IMR-90 (cell line): ENCODE data around the gene SPSB2. TPM values are rescaled to one million over a fixed set of nuclear protein-coding genes. Genes with fewer than 3 reads are reported as not detected.

Experiments
- ATAC-seq: fragments of 200-7000 bp; cut with Tn5 transposase; 2 replicates; pipeline ENCODE4 v1.9.1; 2020; ENCODE audit warnings: low read depth, mild to moderate bottlenecking, moderate library complexity
- BruUV-seq: library from RNA; stranded (reverse); fragments of 400-500 nt; replicated peaks from 2 replicates; lab custom pipeline; 2021; lab: Mats Ljungman, UMichigan
- CTCF ChIA-PET: fragments of 300-600 bp; formaldehyde crosslinking; extraction: SDS; loops from one replicate; lab custom pipeline; 2021; ENCODE audit warnings: antibody characterized with exemption; lab: Yijun Ruan, JAX
- POLR2A ChIA-PET: fragments of 300-600 bp; sonication (Branson Sonifier 250); formaldehyde crosslinking; loops from one replicate; lab custom pipeline; 2022; ENCODE audit warnings: antibody characterized with exemption; ENCODE audit not compliant: unreplicated experiment; lab: Charles Lee
- DNase-seq: peaks from one replicate; pipeline ENCODE4 v3.0.0; 2013
- H2AFZ ChIP-seq: replicated peaks from 2 replicates; pipeline ENCODE3; 2013; ENCODE audit warnings: low read length, mild to moderate bottlenecking; ENCODE audit not compliant: poor library complexity
- H2AK5ac ChIP-seq: 2 replicates; pipeline ENCODE4 v1.6.1; 2013; ENCODE audit warnings: low read depth, low read length, inconsistent platforms
- H2AK9ac ChIP-seq: replicated peaks from 2 replicates; pipeline ENCODE3; 2013; ENCODE audit warnings: mild to moderate bottlenecking, low read depth, low read length, moderate library complexity; ENCODE audit not compliant: poor library complexity
- H2BK120ac ChIP-seq: 2 replicates; pipeline ENCODE4 v1.6.1; 2013; ENCODE audit warnings: low read depth, low read length, inconsistent platforms
- H2BK15ac ChIP-seq: 3 replicates; pipeline ENCODE4 v1.6.1; 2013; ENCODE audit warnings: low read depth, low read length, inconsistent platforms
- H2BK20ac ChIP-seq: 2 replicates; pipeline ENCODE4 v1.6.1; 2013; ENCODE audit warnings: low read depth, mild to moderate bottlenecking, inconsistent platforms, low read length, moderate library complexity
- H2BK5ac ChIP-seq: 2 replicates; pipeline ENCODE4 v1.6.1; 2013; ENCODE audit warnings: mild to moderate bottlenecking, low read depth, low read length, inconsistent platforms; ENCODE audit not compliant: poor library complexity, severe bottlenecking
- H3K14ac ChIP-seq: replicated peaks from 2 replicates; pipeline ENCODE4 v1.6.1; 2013; ENCODE audit warnings: low read depth, low read length, inconsistent platforms
- H3K18ac ChIP-seq: 2 replicates; pipeline ENCODE4 v1.6.1; 2013; ENCODE audit warnings: low read depth, low read length, control low read depth
- H3K23ac ChIP-seq: 2 replicates; pipeline ENCODE4 v1.6.1; 2013; ENCODE audit warnings: low read depth, low read length, inconsistent platforms
- H3K27ac ChIP-seq: 2 replicates; pipeline ENCODE4 v1.5.1; 2013; ENCODE audit warnings: mild to moderate bottlenecking, control low read depth, low read length; ENCODE audit not compliant: insufficient read depth
- H3K27me3 ChIP-seq: 2 replicates; pipeline ENCODE4 v1.6.1; 2013; ENCODE audit warnings: low read length; ENCODE audit not compliant: control insufficient read depth, insufficient read depth
- H3K36me3 ChIP-seq: 2 replicates; pipeline ENCODE4 v1.6.1; 2013; ENCODE audit warnings: low read length, mixed read lengths; ENCODE audit not compliant: control insufficient read depth, insufficient read depth
- H3K4ac ChIP-seq: 2 replicates; pipeline ENCODE4 v1.6.1; 2013; ENCODE audit warnings: low read depth, low read length, inconsistent platforms
- H3K4me1 ChIP-seq: 2 replicates; pipeline ENCODE4 v1.6.1; 2013; ENCODE audit warnings: low read length, mixed read lengths; ENCODE audit not compliant: control insufficient read depth, insufficient read depth
- H3K4me2 ChIP-seq: 2 replicates; pipeline ENCODE4 v1.6.1; 2013; ENCODE audit warnings: low read depth, mild to moderate bottlenecking, control low read depth, low read length, moderate library complexity
- H3K4me3 ChIP-seq: 2 replicates; pipeline ENCODE4 v1.5.1; 2013; ENCODE audit warnings: low read depth, mild to moderate bottlenecking, control low read depth, low read length, moderate library complexity; ENCODE audit not compliant: insufficient read depth
- H3K56ac ChIP-seq: 2 replicates; pipeline ENCODE4 v1.6.1; 2013; ENCODE audit warnings: low read length, inconsistent platforms; ENCODE audit not compliant: insufficient read depth; ENCODE audit errors: extremely low read depth
- H3K79me1 ChIP-seq, 2 experiments: 2 replicates each; pipeline ENCODE4 v1.6.1; 2013; ENCODE audit warnings: low read length in 2 of 2, inconsistent platforms in 1 of 2, low read depth in 1 of 2
- H3K9ac ChIP-seq: 2 replicates; pipeline ENCODE4 v1.6.1; 2013; ENCODE audit warnings: low read depth, low read length, control low read depth
- H3K9me1 ChIP-seq: 2 replicates; pipeline ENCODE4 v1.6.1; 2013; ENCODE audit warnings: low read length, inconsistent platforms; ENCODE audit not compliant: insufficient read depth
- H3K9me3 ChIP-seq: 2 replicates; pipeline ENCODE4 v1.6.1; 2013; ENCODE audit warnings: low read length; ENCODE audit not compliant: control insufficient read depth, insufficient read depth
- H4K20me1 ChIP-seq: 2 replicates; pipeline ENCODE4 v1.6.1; 2013; ENCODE audit warnings: low read length, inconsistent platforms; ENCODE audit not compliant: insufficient read depth
- H4K5ac ChIP-seq: 2 replicates; pipeline ENCODE4 v1.6.1; 2013; ENCODE audit warnings: mild to moderate bottlenecking, low read depth, low read length, control low read depth
- H4K8ac ChIP-seq, 2 experiments: 2 replicates each; pipeline ENCODE4 v1.6.1; 2013; ENCODE audit warnings: low read depth in 2 of 2, low read length in 2 of 2, control low read depth in 1 of 2, inconsistent platforms in 1 of 2
- H4K91ac ChIP-seq: 2 replicates; pipeline ENCODE4 v1.6.1; 2013; ENCODE audit warnings: low read depth, low read length, inconsistent platforms; ENCODE audit not compliant: insufficient read depth
- BHLHE40 ChIP-seq: fragments of 150-350 bp; IDR thresholded peaks from 2 replicates; pipeline ENCODE4 v1.6.1; 2016; ENCODE audit warnings: mild to moderate bottlenecking, low read depth, low read length
- CHD1 ChIP-seq: IDR thresholded peaks from 2 replicates; pipeline ENCODE4 v1.6.1; 2012; ENCODE audit warnings: low read depth, low read length, improper control_type of control experiment
- MAZ ChIP-seq: IDR thresholded peaks from 2 replicates; pipeline ENCODE4 v1.6.1; 2012; ENCODE audit warnings: low read depth, mild to moderate bottlenecking, low read length, improper control_type of control experiment, moderate library complexity, borderline replicate concordance
- MXI1 ChIP-seq: IDR thresholded peaks from 2 replicates; pipeline ENCODE4 v1.6.1; 2012; ENCODE audit warnings: low read depth, mild to moderate bottlenecking, low read length, moderate library complexity, borderline replicate concordance
- NFE2L2 ChIP-seq: fragments of 150-350 bp; IDR thresholded peaks from 2 replicates; pipeline ENCODE4 v1.6.1; 2016; ENCODE audit warnings: low read depth, mild to moderate bottlenecking, low read length
- POLR2A ChIP-seq: IDR thresholded peaks from 2 replicates; pipeline ENCODE4 v1.6.1; 2012; ENCODE audit warnings: mild to moderate bottlenecking, low read depth, low read length
- RCOR1 ChIP-seq: IDR thresholded peaks from 2 replicates; pipeline ENCODE4 v1.6.1; 2012; ENCODE audit warnings: mild to moderate bottlenecking, low read length, improper control_type of control experiment; ENCODE audit not compliant: insufficient replicate concordance
- SMC3 ChIP-seq: fragments of 150-350 bp; IDR thresholded peaks from 2 replicates; pipeline ENCODE4 v1.6.1; 2016; ENCODE audit warnings: low read depth, mild to moderate bottlenecking, antibody characterized with exemption, low read length, moderate library complexity
- WGBS, 2 experiments: methylation state at CpG; one replicate each; pipeline versions ENCODE4 v1.1.5 to v1.1.7; 2013; ENCODE audit warnings: missing lambda C conversion rate in 2 of 2; ENCODE audit not compliant: insufficient read length in 1 of 2; ENCODE audit errors: extremely low coverage in 2 of 2; 5-methylcytosine and 5-hydroxymethylcytosine counted together
- dilution Hi-C: fragments of 300-500 bp; cut with HindIII; formaldehyde crosslinking; loops from one replicate; pipeline ENCODE4 v1.14.3; 2018; ENCODE audit warnings: low sequenced_read_pairs; ENCODE audit not compliant: unreplicated experiment
- in situ Hi-C: fragments of 300-500 bp; cut with MboI; formaldehyde crosslinking; loops from 3 replicates; pipeline ENCODE4 v1.14.3; 2019; ENCODE audit warnings: low sequenced_read_pairs, inconsistent platforms, mixed read lengths
- intact Hi-C: fragments of 100-400 bp; cut with micrococcal nuclease; formaldehyde crosslinking; loops from 2 replicates; pipeline ENCODE4 v1.10.0; 2022
- polyA plus RNA-seq, 3 experiments: library from polyadenylated mRNA; depleted of rRNA; stranded (reverse); fragments of >200 nt; gene quantifications; 2 replicates each; pipeline ENCODE4 v1.2.3, GENCODE V29; 2012; ENCODE audit warnings: low replicate concordance in 1 of 3
- total RNA-seq: library from RNA; depleted of rRNA; stranded (reverse); fragments of >200 nt; gene quantifications from 2 replicates; pipeline ENCODE4 v1.2.3, GENCODE V29; 2012
- TF ChIP-seq, protein P1 (sequence below): fragments of 150-350 bp; IDR thresholded peaks from 2 replicates; pipeline ENCODE4 v1.6.1; 2016; ENCODE audit warnings: low read depth, mild to moderate bottlenecking, low read length, moderate library complexity, borderline replicate concordance
- TF ChIP-seq, protein P2 (sequence below): fragments of 150-350 bp; IDR thresholded peaks from 2 replicates; pipeline ENCODE4 v1.6.1; 2017; ENCODE audit warnings: mild to moderate bottlenecking, antibody characterized with exemption, low read length, low read depth

The SPSB2 gene
- total and polyA plus RNA-seq, 2 of the 4 experiments (the other 2 are of a cell fraction), result 1.3 to 4.1 TPM

DNA sequence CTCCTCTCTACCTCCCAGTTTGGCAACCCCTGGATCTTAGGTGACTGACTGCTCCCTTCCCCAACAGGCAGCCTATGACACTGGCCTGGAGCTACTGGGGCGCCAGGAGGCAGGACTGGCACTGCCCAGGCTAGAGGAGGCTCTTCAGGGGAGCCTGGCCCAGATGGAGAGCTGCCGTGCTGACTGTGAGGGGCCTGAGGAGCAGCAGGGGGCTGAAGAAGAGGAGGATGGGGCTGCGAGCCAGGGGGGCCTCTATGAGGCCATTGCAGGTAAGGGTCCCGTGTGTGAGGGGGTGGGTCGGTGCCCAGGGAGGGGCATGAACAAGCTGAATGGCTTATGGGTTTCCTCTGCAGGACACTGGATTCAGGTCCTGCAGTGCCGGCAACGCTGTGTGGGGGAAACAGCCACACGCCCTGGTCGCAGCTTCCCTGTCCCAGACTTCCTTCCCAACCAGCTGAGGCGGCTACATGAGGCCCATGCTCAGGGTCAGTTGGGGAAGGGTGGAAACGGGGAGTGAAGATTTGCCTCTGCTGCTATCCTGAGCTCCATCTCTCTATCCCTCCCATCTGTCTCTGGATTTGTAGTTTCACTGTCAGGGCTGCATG, 42.7 kb downstream of the SPSB2 start (continued):
- TF ChIP-seq, protein P1, sequence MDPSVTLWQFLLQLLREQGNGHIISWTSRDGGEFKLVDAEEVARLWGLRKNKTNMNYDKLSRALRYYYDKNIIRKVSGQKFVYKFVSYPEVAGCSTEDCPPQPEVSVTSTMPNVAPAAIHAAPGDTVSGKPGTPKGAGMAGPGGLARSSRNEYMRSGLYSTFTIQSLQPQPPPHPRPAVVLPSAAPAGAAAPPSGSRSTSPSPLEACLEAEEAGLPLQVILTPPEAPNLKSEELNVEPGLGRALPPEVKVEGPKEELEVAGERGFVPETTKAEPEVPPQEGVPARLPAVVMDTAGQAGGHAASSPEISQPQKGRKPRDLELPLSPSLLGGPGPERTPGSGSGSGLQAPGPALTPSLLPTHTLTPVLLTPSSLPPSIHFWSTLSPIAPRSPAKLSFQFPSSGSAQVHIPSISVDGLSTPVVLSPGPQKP, result no peak

DNA sequence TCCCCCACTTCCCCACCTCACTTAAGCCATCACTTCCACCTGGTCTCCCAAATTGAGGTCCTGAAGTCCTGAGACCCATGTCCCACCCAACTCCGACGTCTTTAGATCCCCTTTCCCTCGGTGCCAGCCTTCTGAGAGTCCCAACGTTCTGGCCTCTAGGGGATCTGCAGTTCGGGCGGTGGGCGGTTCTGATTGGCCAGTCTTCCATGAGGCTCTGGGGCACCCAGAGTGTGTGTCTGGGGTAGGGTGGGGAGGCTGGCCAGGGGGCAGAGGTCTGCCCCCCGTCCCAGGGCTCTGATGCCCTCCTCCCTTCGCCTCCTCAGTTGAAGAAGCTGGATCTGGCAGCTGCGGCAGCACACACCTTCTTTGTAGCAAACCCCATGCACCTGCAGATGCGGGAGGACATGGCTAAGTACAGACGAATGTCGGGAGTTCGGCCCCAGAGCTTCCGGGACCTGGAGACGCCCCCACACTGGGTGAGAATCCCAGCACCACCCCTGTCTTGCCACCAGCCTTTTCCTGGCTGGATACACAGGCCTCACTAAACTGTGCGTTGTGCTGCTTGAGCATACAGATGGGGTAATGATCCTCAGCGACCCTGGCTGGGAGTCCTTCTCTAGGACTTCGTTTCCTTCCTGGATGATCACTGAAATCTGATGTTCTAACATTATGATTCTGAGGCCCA, 43.4 kb downstream of the SPSB2 start:
- Histone ChIP-seq H3K4me1 (peaks cover 15% of the 10 kb centered on the region), H2AK9ac (peak overlapping the region; percentile 92), H3K9me1 (peaks cover 6% of the 10 kb centered on the region), H3K9me3 (no peaks in the 10 kb centered on the region), H3K36me3 (peaks cover 31% of the 10 kb centered on the region), H3K4ac (peak overlapping the region; percentile 97), H3K18ac (peak overlapping the region; percentile 87), H3K56ac (peak overlapping the region; percentile 91), H2AK5ac (peak overlapping the region; percentile 94), H4K8ac (peak overlapping the region; percentile 78 to 97), H2BK120ac (peak overlapping the region; percentile 49; the same call in 1 of the 2 replicates), H2BK20ac (peak overlapping the region; percentile 49; the same call in 1 of the 2 replicates), H3K4me2 (peak overlapping the region; percentile 85), H4K5ac (peak overlapping the region; percentile 88), H4K91ac (peak overlapping the region; percentile 95), H3K79me1 (peaks cover 17 to 76% of the 10 kb centered on the region in 2 experiments), H2AFZ (peak overlapping the region; percentile 92), H2BK15ac (0 out of 3 replicates have a peak overlapping the region, but pooled peaks have one; percentile 47), H3K9ac (peak overlapping the region; percentile 92), H3K4me3 (peak overlapping the region; percentile 91), H3K23ac (peak overlapping the region; percentile 97), H3K14ac (peak overlapping the region; percentile 99), H4K20me1 (peaks cover 9% of the 10 kb centered on the region), H2BK5ac (peak overlapping the region; percentile 89), H3K27ac (peak overlapping the region; percentile 96), H3K27me3 (no peaks in the 10 kb centered on the region)
- peak; percentile 43 for DNase-seq
- WGBS, 2 experiments, result 74% methylated on average over 3 of the region's 19 CpGs; no CpG with 5 or more reads in 1 of the 2 experiments
- BruUV-seq, result no TSS peak
- dilution Hi-C loops (no loop called here), intact Hi-C loops (loop anchor here (5.0 kb wide), 1 partner anchor 142 kb away; the partner anchor contains the start of gene ZNF384), in situ Hi-C loops (loop anchor here (5.0 to 10.0 kb wide), 2 partner anchors 77 to 215 kb away; partner anchors contain the start of gene MLF2)
- CTCF ChIA-PET, result no interaction called here
- POLR2A ChIA-PET, result interaction anchor here (0.6 to 1.4 kb wide), 4 partner anchors 21 to 103 kb away, joined by 3 to 5 read pairs (median 4); partner anchors contain the start of genes CDCA3 and TPI1
- ATAC-seq, result peak; percentile 28
- TF ChIP-seq, protein P2, sequence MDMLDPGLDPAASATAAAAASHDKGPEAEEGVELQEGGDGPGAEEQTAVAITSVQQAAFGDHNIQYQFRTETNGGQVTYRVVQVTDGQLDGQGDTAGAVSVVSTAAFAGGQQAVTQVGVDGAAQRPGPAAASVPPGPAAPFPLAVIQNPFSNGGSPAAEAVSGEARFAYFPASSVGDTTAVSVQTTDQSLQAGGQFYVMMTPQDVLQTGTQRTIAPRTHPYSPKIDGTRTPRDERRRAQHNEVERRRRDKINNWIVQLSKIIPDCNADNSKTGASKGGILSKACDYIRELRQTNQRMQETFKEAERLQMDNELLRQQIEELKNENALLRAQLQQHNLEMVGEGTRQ, result no peak
- TF ChIP-seq BHLHE40 (no peak), CHD1 (no peak), POLR2A (peak; percentile 57; the same call in 1 of the 2 replicates), RCOR1 (no peak), MXI1 (no peak), MAZ (no peak), NFE2L2 (no peak), SMC3 (no peak)
